Spleen (tissue), 7 donors: ENCODE data around the gene FAHD1.

Experiments
- CTCF ChIP-seq, 11 experiments: fragments of 200-600 bp in 7 of 11; fragments of 450-650 bp in 4 of 11; sonication (generic) in 4 of 11; IDR thresholded peaks in 8 of 11; conservative IDR thresholded peaks in 3 of 11; 1 replicate in 7 of 11; 2 replicates in 4 of 11; pipeline versions ENCODE4 v1.4.0 to v1.8.0; 2016 to 2021; ENCODE audit warnings: antibody characterized with exemption in 11 of 11, inconsistent platforms in 4 of 11, mild to moderate bottlenecking in 1 of 11
- POLR2A ChIP-seq, 3 donors: fragments of 450-650 bp; IDR thresholded peaks; one replicate each; pipeline ENCODE4 v1.5.1; 2017; ENCODE audit warnings: antibody characterized with exemption in 3 of 3, mild to moderate bottlenecking in 1 of 3
- donor health status: DM: no; HTN: no; CAD: no; lungs with moderate emphysema.
- donor health status: DM: no; HTN: no; CAD: no.
- donor health status: DM: no; HTN: no; CAD: no.

GRCh38 chr16:1819611-1820010 is 7.4 kb upstream of the FAHD1 start:
- no peak for TF ChIP-seq CTCF (IDR thresholded peaks at IDR 0.05 in 8 of 11, conservative IDR thresholded peaks at IDR 0.05 in 3 of 11)
- no peak for TF ChIP-seq POLR2A (IDR thresholded peaks at IDR 0.05)
